PC-3 (cell line): ENCODE measurements around the gene LEP.

Experiments
- CTCF ChIP-seq: fragments of 300-600 bp; sonication (generic); conservative IDR thresholded peaks from 2 replicates; pipeline ENCODE4 v1.5.1; 2017; ENCODE audit warnings: antibody characterized with exemption, low read depth, mild to moderate bottlenecking, low read length
- EZH2 ChIP-seq: fragments of 300-600 bp; sonication (generic); IDR thresholded peaks from one replicate; pipeline ENCODE4 v1.6.1; 2017; ENCODE audit warnings: antibody characterized with exemption, mild to moderate bottlenecking, low read length; ENCODE audit not compliant: unreplicated experiment
- EZH2phosphoT487 ChIP-seq: fragments of 300-600 bp; sonication (generic); IDR thresholded peaks from 2 replicates; pipeline ENCODE4 v1.6.1; 2018; ENCODE audit warnings: mild to moderate bottlenecking, antibody characterized with exemption, low read length, borderline replicate concordance

- TF ChIP-seq CTCF (no peak), EZH2phosphoT487 (no peak), EZH2 (no peak)
These were observed 43.0 kb downstream of the LEP start for GRCh38 chr7:128284102-128284501.
